ENCODE results near the gene KRTAP12-1. TPM values are rescaled to one million over a fixed set of nuclear protein-coding genes. Genes with fewer than 3 reads are reported as not detected.
A peak's percentile ranks its signal among the peaks of the same experiment; 100 is the strongest.

The KRTAP12-1 gene
- total RNA-seq, 1 donor from 2014 or later, result not detected

GRCh38 chr21:44696572-44696971 is 14.6 kb upstream of the KRTAP12-1 start:
- H3K4me3 Mint-ChIP-seq, result no peak overlapping the region

GRCh38 chr21:44695641-44696040 is 13.7 kb upstream of the KRTAP12-1 start:
- peak in 1 of 2 experiments; percentile 16 for DNase-seq (ENCODE audit: low spot score in 2 of 2, unreplicated experiment in 2 of 2)
- no peak for TF ChIP-seq CTCF (IDR thresholded peaks at IDR 0.05; ENCODE audit: unreplicated experiment)
- H3K27me3 Mint-ChIP-seq (ENCODE audit: low read depth), result peaks cover 59% of the 10 kb centered on the region
- no peak overlapping the region for H3K27ac Mint-ChIP-seq
- peaks cover 2% of the 10 kb centered on the region for H3K36me3 Mint-ChIP-seq
- peaks cover 21% of the 10 kb centered on the region for H3K9me3 Mint-ChIP-seq
- no peak overlapping the region for H3K4me3 Mint-ChIP-seq
- H3K4me1 Mint-ChIP-seq, result peaks cover 11% of the 10 kb centered on the region

More at GRCh38 chr21:44696572-44696971, 14.6 kb upstream of the KRTAP12-1 start:
- no peak overlapping the region for H3K27ac Mint-ChIP-seq
- H3K27me3 Mint-ChIP-seq (ENCODE audit: low read depth), result peaks cover 62% of the 10 kb centered on the region
- TF ChIP-seq CTCF (IDR thresholded peaks at IDR 0.05; ENCODE audit: unreplicated experiment), result no peak
- H3K4me1 Mint-ChIP-seq, result peaks cover 11% of the 10 kb centered on the region
- H3K36me3 Mint-ChIP-seq, result peaks cover 2% of the 10 kb centered on the region
- peak in 1 of 2 experiments; percentile 10 for DNase-seq (ENCODE audit: low spot score in 2 of 2, unreplicated experiment in 2 of 2)
- peaks cover 21% of the 10 kb centered on the region for H3K9me3 Mint-ChIP-seq

- no peak for TF ChIP-seq CTCF (IDR thresholded peaks at IDR 0.05; ENCODE audit: unreplicated experiment)
- H3K9me3 Mint-ChIP-seq, result peaks cover 21% of the 10 kb centered on the region
- peak in 1 of 2 experiments; percentile 25 for DNase-seq (ENCODE audit: low spot score in 2 of 2, unreplicated experiment in 2 of 2)
- no peak overlapping the region for H3K27ac Mint-ChIP-seq
- peaks cover 11% of the 10 kb centered on the region for H3K4me1 Mint-ChIP-seq
- peaks cover 2% of the 10 kb centered on the region for H3K36me3 Mint-ChIP-seq
- peaks cover 60% of the 10 kb centered on the region for H3K27me3 Mint-ChIP-seq (ENCODE audit: low read depth)
- no peak overlapping the region for H3K4me3 Mint-ChIP-seq
Measured at GRCh38 chr21:44695184-44695583, 13.2 kb upstream of the KRTAP12-1 start.

GRCh38 chr21:44694776-44695175 is 12.8 kb upstream of the KRTAP12-1 start:
- Mint-ChIP-seq H3K9me3 (peaks cover 21% of the 10 kb centered on the region), H3K4me1 (peaks cover 11% of the 10 kb centered on the region), H3K27me3 (ENCODE audit: low read depth) (peaks cover 60% of the 10 kb centered on the region), H3K4me3 (no peak overlapping the region), H3K36me3 (peaks cover 2% of the 10 kb centered on the region), H3K27ac (no peak overlapping the region)
- no peak for TF ChIP-seq CTCF (IDR thresholded peaks at IDR 0.05; ENCODE audit: unreplicated experiment)
- DNase-seq (ENCODE audit: low spot score in 2 of 2, unreplicated experiment in 2 of 2), result peak in 1 of 2 experiments; percentile 19

- DNase-seq (ENCODE audit: low spot score in 2 of 2, unreplicated experiment in 2 of 2), result no peak
- H3K4me3 Mint-ChIP-seq, result no peak overlapping the region
- TF ChIP-seq CTCF (IDR thresholded peaks at IDR 0.05; ENCODE audit: unreplicated experiment), result no peak
- no peak overlapping the region for H3K27ac Mint-ChIP-seq
- H3K4me1 Mint-ChIP-seq, result peaks cover 8% of the 10 kb centered on the region
- peaks cover 21% of the 10 kb centered on the region for H3K9me3 Mint-ChIP-seq
- H3K27me3 Mint-ChIP-seq (ENCODE audit: low read depth), result peaks cover 50% of the 10 kb centered on the region
- H3K36me3 Mint-ChIP-seq, result peaks cover 2% of the 10 kb centered on the region
Measured at GRCh38 chr21:44692798-44693512, 11.0 kb upstream of the KRTAP12-1 start.

Measured in mesothelial cell of epicardium (in vitro differentiated cells).